H1 (cell line): ENCODE measurements around the gene TRIM67. TPM values are rescaled to one million over a fixed set of nuclear protein-coding genes. Genes with fewer than 3 reads are reported as not detected.

ENCODE experiments used
- CTCF ChIA-PET: fragments of 300-600 bp; sonication (Branson Sonifier 250); formaldehyde crosslinking; loops from one replicate; lab custom pipeline; 2021; ENCODE audit not compliant: partially characterized antibody; lab: Charles Lee
- POLR2A ChIA-PET: fragments of 300-600 bp; sonication (Branson Sonifier 250); formaldehyde crosslinking; loops from one replicate; lab custom pipeline; 2021; ENCODE audit warnings: inconsistent platforms; ENCODE audit not compliant: partially characterized antibody; lab: Charles Lee
- DNase-seq, 2 experiments: peaks; one replicate each; pipeline versions ENCODE4 v3.0.0 to v3.0.0-alpha.2; 2010 to 2022; ENCODE audit warnings: low spot score in 2 of 2, low read depth in 1 of 2, mixed read lengths in 1 of 2
- FAIRE-seq: peaks from 2 replicates; lab custom pipeline; 2011; peaks lifted over from hg19 to GRCh38; lab: Jason Lieb, UNC
- H2AFZ ChIP-seq: 2 replicates; pipeline ENCODE4 v1.8.1; 2012; ENCODE audit warnings: low read length, inconsistent platforms
- H2AK5ac ChIP-seq: 2 replicates; pipeline ENCODE4 v1.6.1; 2013; ENCODE audit warnings: low read depth, low read length
- H2BK120ac ChIP-seq: replicated peaks from 2 replicates; pipeline ENCODE3; 2013; ENCODE audit warnings: low read depth, low read length, inconsistent platforms
- H2BK12ac ChIP-seq: 2 replicates; pipeline ENCODE4 v1.6.1; 2013; ENCODE audit warnings: low read depth, low read length
- H2BK15ac ChIP-seq: 2 replicates; pipeline ENCODE4 v1.6.1; 2013; ENCODE audit warnings: low read length
- H2BK20ac ChIP-seq: 2 replicates; pipeline ENCODE4 v1.6.1; 2013; ENCODE audit warnings: low read length
- H2BK5ac ChIP-seq: 2 replicates; pipeline ENCODE4 v1.6.1; 2013; ENCODE audit warnings: low read depth, low read length
- H3K14ac ChIP-seq: 2 replicates; pipeline ENCODE4 v1.6.1; 2013; ENCODE audit warnings: inconsistent platforms; ENCODE audit not compliant: insufficient read length
- H3K18ac ChIP-seq: 2 replicates; pipeline ENCODE4 v1.6.1; 2013; ENCODE audit warnings: low read length; ENCODE audit errors: extremely low read depth
- H3K23ac ChIP-seq: 2 replicates; pipeline ENCODE4 v1.6.1; 2013; ENCODE audit warnings: inconsistent platforms; ENCODE audit not compliant: insufficient read length
- H3K23me2 ChIP-seq: 2 replicates; pipeline ENCODE4 v1.6.1; 2013; ENCODE audit warnings: low read depth, low read length
- H3K27ac ChIP-seq: 2 replicates; pipeline ENCODE4 v1.6.1; 2011; ENCODE audit warnings: low read depth, low read length, inconsistent platforms
- H3K27me3 ChIP-seq, 4 experiments: replicated peaks in 1 of 4; 1 replicate in 1 of 4; 2 replicates in 3 of 4; pipeline versions ENCODE4 v1.6.1 to v1.8.1; 2011 to 2013; ENCODE audit warnings: low read length in 3 of 4, mild to moderate bottlenecking in 3 of 4, inconsistent platforms in 2 of 4, mixed read lengths in 2 of 4, moderate library complexity in 1 of 4; ENCODE audit not compliant: control insufficient read depth in 3 of 4, insufficient read depth in 3 of 4; ENCODE audit errors: extremely low read depth in 1 of 4
- H3K36me3 ChIP-seq, 4 experiments: 2 replicates each; pipeline versions ENCODE4 v1.6.1 to v1.8.1; 2011 to 2013; ENCODE audit warnings: mild to moderate bottlenecking in 4 of 4, low read length in 3 of 4, moderate library complexity in 2 of 4, control low read depth in 1 of 4, inconsistent platforms in 1 of 4; ENCODE audit not compliant: insufficient read depth in 4 of 4, control insufficient read depth in 2 of 4
- H3K4ac ChIP-seq: replicated peaks from 2 replicates; pipeline ENCODE3; 2013; ENCODE audit warnings: low read length, low read depth, mixed read lengths, inconsistent platforms; ENCODE audit not compliant: insufficient read length
- H3K4me1 ChIP-seq, 4 experiments: replicated peaks in 1 of 4; 1 replicate in 1 of 4; 2 replicates in 3 of 4; pipeline versions ENCODE4 v1.6.1 to v1.8.1; 2011 to 2013; ENCODE audit warnings: low read length in 3 of 4, inconsistent platforms in 2 of 4, mixed read lengths in 1 of 4; ENCODE audit not compliant: insufficient read depth in 4 of 4, control insufficient read depth in 3 of 4
- H3K4me2 ChIP-seq, 2 experiments: 2 replicates each; pipeline versions ENCODE4 v1.6.1 to v1.8.1; 2011 to 2013; ENCODE audit warnings: low read depth in 2 of 2, low read length in 2 of 2, control low read depth in 1 of 2, inconsistent platforms in 1 of 2, mild to moderate bottlenecking in 1 of 2; ENCODE audit not compliant: insufficient read depth in 1 of 2
- H3K4me3 ChIP-seq, 4 experiments: fragments of 200-600, 300-600 bp in 1 of 4; sonication (generic), shearing (Covaris generic), sonication (Bioruptor Twin) in 1 of 4; 2 replicates each; pipeline versions ENCODE4 v1.5.1 to v1.8.1; 2011 to 2016; ENCODE audit warnings: low read length in 4 of 4, low read depth in 3 of 4, control low read depth in 2 of 4, inconsistent platforms in 2 of 4, mild to moderate bottlenecking in 2 of 4, mixed read lengths in 1 of 4, moderate library complexity in 1 of 4; ENCODE audit not compliant: insufficient read depth in 2 of 4; ENCODE audit errors: extremely low read depth in 1 of 4
- H3K56ac ChIP-seq: replicated peaks from 2 replicates; pipeline ENCODE3; 2013; ENCODE audit warnings: low read depth, mild to moderate bottlenecking, mixed read lengths, low read length, inconsistent platforms; ENCODE audit not compliant: insufficient read length
- H3K79me1 ChIP-seq: 2 replicates; pipeline ENCODE4 v1.6.1; 2013; ENCODE audit warnings: low read depth, low read length, control low read depth
- H3K79me2 ChIP-seq, 2 experiments: 2 replicates each; pipeline versions ENCODE4 v1.6.1 to v1.8.1; 2012 to 2013; ENCODE audit warnings: low read length in 2 of 2, mild to moderate bottlenecking in 2 of 2, inconsistent platforms in 1 of 2; ENCODE audit not compliant: insufficient read depth in 2 of 2, control insufficient read depth in 1 of 2
- H3K9ac ChIP-seq, 4 experiments: replicated peaks in 1 of 4; 1 replicate in 1 of 4; 2 replicates in 3 of 4; pipeline versions ENCODE4 v1.6.1 to v1.8.1; 2011 to 2013; ENCODE audit warnings: low read depth in 3 of 4, low read length in 3 of 4, control low read depth in 2 of 4, mild to moderate bottlenecking in 2 of 4, moderate library complexity in 2 of 4, inconsistent platforms in 1 of 4; ENCODE audit errors: extremely low read depth in 1 of 4
- H3K9me3 ChIP-seq, 2 experiments: 2 replicates each; pipeline versions ENCODE4 v1.6.1 to v1.8.1; 2012 to 2013; ENCODE audit warnings: mild to moderate bottlenecking in 2 of 2, moderate library complexity in 2 of 2, control low read depth in 1 of 2, inconsistent platforms in 1 of 2, low read depth in 1 of 2, low read length in 1 of 2, mixed read lengths in 1 of 2; ENCODE audit not compliant: insufficient read depth in 2 of 2
- H4K20me1 ChIP-seq, 2 experiments: replicated peaks in 1 of 2; 2 replicates each; pipeline versions ENCODE3 to v1.8.1; 2011 to 2013; ENCODE audit warnings: inconsistent platforms in 2 of 2, low read length in 2 of 2, mild to moderate bottlenecking in 1 of 2; ENCODE audit not compliant: insufficient read depth in 2 of 2, control insufficient read depth in 1 of 2
- H4K5ac ChIP-seq: 2 replicates; pipeline ENCODE4 v1.6.1; 2013; ENCODE audit warnings: low read length, low read depth, mixed read lengths, inconsistent platforms; ENCODE audit not compliant: insufficient read length
- H4K8ac ChIP-seq: 2 replicates; pipeline ENCODE4 v1.8.0; 2013; ENCODE audit warnings: mild to moderate bottlenecking, moderate library complexity, low read length, inconsistent platforms; ENCODE audit not compliant: insufficient read depth; ENCODE audit errors: extremely low read depth
- H4K91ac ChIP-seq: replicated peaks from 2 replicates; pipeline ENCODE3; 2013; ENCODE audit warnings: low read length, mixed read lengths, inconsistent platforms; ENCODE audit not compliant: insufficient read length
- ATF2 ChIP-seq: IDR thresholded peaks from 2 replicates; pipeline ENCODE4 v1.6.1; 2012; ENCODE audit warnings: low read length, inconsistent platforms
- CEBPB ChIP-seq: IDR thresholded peaks from 2 replicates; pipeline ENCODE4 v1.6.1; 2012; ENCODE audit warnings: low read depth, low read length
- CTBP2 ChIP-seq: IDR thresholded peaks from 2 replicates; pipeline ENCODE4 v1.7.0; 2011; ENCODE audit warnings: borderline replicate concordance, mild to moderate bottlenecking, moderate library complexity, mixed read lengths, low read length; ENCODE audit not compliant: insufficient read depth, insufficient read length
- CTCF ChIP-seq, 3 experiments: IDR thresholded peaks; 1 replicate in 2 of 3; 2 replicates in 1 of 3; pipeline versions ENCODE4 v1.5.1 to v1.6.1; 2011; ENCODE audit warnings: low read length in 3 of 3, mild to moderate bottlenecking in 3 of 3, inconsistent platforms in 2 of 3, low read depth in 1 of 3, moderate library complexity in 1 of 3; ENCODE audit not compliant: insufficient read depth in 1 of 3; ENCODE audit errors: control extremely low read depth in 1 of 3
- HDAC2 ChIP-seq, 2 experiments: fragments of 300-600 bp in 1 of 2; sonication (generic) in 1 of 2; IDR thresholded peaks; 2 replicates each; pipeline ENCODE4 v1.6.1; 2011 to 2012; ENCODE audit warnings: low read depth in 2 of 2, low read length in 2 of 2, mild to moderate bottlenecking in 2 of 2, moderate library complexity in 2 of 2, borderline replicate concordance in 1 of 2, inconsistent platforms in 1 of 2
- KDM1A ChIP-seq: fragments of 200-600, 300-600 bp; sonication (generic); IDR thresholded peaks from 2 replicates; pipeline ENCODE4 v1.7.1; 2016; ENCODE audit warnings: mild to moderate bottlenecking, low read length, borderline replicate concordance
- MAX ChIP-seq: IDR thresholded peaks from 2 replicates; pipeline ENCODE4 v1.6.1; 2012; ENCODE audit warnings: inconsistent platforms
- SIRT6 ChIP-seq: IDR thresholded peaks from one replicate; pipeline ENCODE4 v1.7.1; 2012; ENCODE audit warnings: low read length, inconsistent platforms
- SUZ12 ChIP-seq: fragments of 200-600 bp; sonication (generic); IDR thresholded peaks from 2 replicates; pipeline ENCODE4 v1.6.1; 2012; ENCODE audit warnings: mild to moderate bottlenecking, inconsistent platforms, low read length, moderate library complexity, mixed read lengths
- WGBS, 2 experiments: shearing (Covaris generic) in 1 of 2; methylation state at CpG; one replicate each; pipeline versions ENCODE4 v1.1.6 to v1.1.7; 2013 to 2015; ENCODE audit warnings: low lambda C conversion rate in 2 of 2, mixed read lengths in 2 of 2, inconsistent platforms in 1 of 2, low coverage in 1 of 2, missing lambda C conversion rate in 1 of 2; ENCODE audit not compliant: insufficient replicate concordance in 2 of 2, insufficient coverage in 1 of 2, insufficient read length in 1 of 2; ENCODE audit errors: extremely low coverage in 1 of 2, missing lambda C conversion rate in 1 of 2; 5-methylcytosine and 5-hydroxymethylcytosine counted together
- polyA plus RNA-seq, 7 experiments: library from polyadenylated mRNA; depleted of rRNA in 3 of 7; stranded (reverse) in 5 of 7; unstranded in 2 of 7; fragments of >200 nt in 5 of 7; fragments of 200-250 nt in 2 of 7; gene quantifications; 1 replicate in 5 of 7; 2 replicates in 1 of 7; 4 replicates in 1 of 7; pipeline versions ENCODE4 v1.2.1 to v1.2.3, GENCODE V29; 2011 to 2013; ENCODE audit warnings: missing spikeins in 2 of 7, mixed read lengths in 2 of 7
- total RNA-seq: library from RNA; stranded (reverse); fragmentation: NEBNext Ultra II Directional; extraction: Animal tissue kit (Norgen Biotek cat#: 25700); gene quantifications from 2 replicates; pipeline ENCODE4 v1.2.1, GENCODE V29; 2021

Gene TRIM67
- total and polyA plus RNA-seq, 2 of the 8 experiments (the other 6 are each of a cell fraction or from before 2014, with no cell fraction given): under 0.01 TPM; not detected in 1

GRCh38 chr1:231188768-231189167 lies 26.9 kb downstream of the TRIM67 start:
- H2BK12ac ChIP-seq: no peak overlapping the region
- no peak overlapping the region for H3K14ac ChIP-seq
- no peaks in the 10 kb centered on the region for H3K23me2 ChIP-seq
- no peaks in the 10 kb centered on the region for H3K36me3 ChIP-seq
- no peak overlapping the region for H2AK5ac ChIP-seq
- H4K20me1 ChIP-seq: peaks cover 0 to 2% of the 10 kb centered on the region in 2 experiments
- H3K27ac ChIP-seq: no peak overlapping the region
- no peak overlapping the region for H2AFZ ChIP-seq
- H3K4me2 ChIP-seq: no peak overlapping the region
- no peak overlapping the region for H3K9ac ChIP-seq
- CTCF ChIA-PET: no interaction called here
- H4K8ac ChIP-seq: no peak overlapping the region
- FAIRE-seq: no peak
- H2BK5ac ChIP-seq: no peak overlapping the region
- H3K27me3 ChIP-seq: peaks cover 0 to 21% (median 8%) of the 10 kb centered on the region in 4 experiments; a peak in 5 of 7 replicates
- H3K18ac ChIP-seq: no peak overlapping the region
- no peak overlapping the region for H3K4me3 ChIP-seq
- H2BK120ac ChIP-seq: no peak overlapping the region
- no peaks in the 10 kb centered on the region; a peak in 1 of 4 replicates for H3K9me3 ChIP-seq
- no peak overlapping the region for H3K23ac ChIP-seq
- H4K91ac ChIP-seq: no peak overlapping the region
- H3K79me2 ChIP-seq: no peaks in the 10 kb centered on the region
- no peaks in the 10 kb centered on the region for H3K79me1 ChIP-seq
- H2BK15ac ChIP-seq: no peak overlapping the region
- no peak overlapping the region for H4K5ac ChIP-seq
- POLR2A ChIA-PET: no interaction called here
- WGBS, 2 experiments: 92% methylated on average over 7 of the region's 7 CpGs; no CpG with 5 or more reads in 1 of the 2 experiments
- H3K56ac ChIP-seq: no peak overlapping the region
- no peak overlapping the region for H2BK20ac ChIP-seq
- no peak for DNase-seq
- peaks cover 0 to 14% (median 5%) of the 10 kb centered on the region in 4 experiments; a peak in 5 of 7 replicates for H3K4me1 ChIP-seq
- H3K4ac ChIP-seq: no peak overlapping the region
- TF ChIP-seq CTCF (IDR thresholded peaks at IDR 0.05; ENCODE audit: control extremely low read depth in 1 of 3, insufficient read depth in 1 of 3, low read depth in 1 of 3, low read length in 3 of 3) (no peak), KDM1A (no peak), SUZ12 (no peak), SIRT6 (no peak), ATF2 (no peak), HDAC2 (IDR thresholded peaks at IDR 0.05; ENCODE audit: borderline replicate concordance in 1 of 2, low read depth in 2 of 2, low read length in 2 of 2) (no peak), MAX (no peak), CEBPB (no peak), CTBP2 (no peak)
